ENCODE data around the gene POU2F3.

DNA sequence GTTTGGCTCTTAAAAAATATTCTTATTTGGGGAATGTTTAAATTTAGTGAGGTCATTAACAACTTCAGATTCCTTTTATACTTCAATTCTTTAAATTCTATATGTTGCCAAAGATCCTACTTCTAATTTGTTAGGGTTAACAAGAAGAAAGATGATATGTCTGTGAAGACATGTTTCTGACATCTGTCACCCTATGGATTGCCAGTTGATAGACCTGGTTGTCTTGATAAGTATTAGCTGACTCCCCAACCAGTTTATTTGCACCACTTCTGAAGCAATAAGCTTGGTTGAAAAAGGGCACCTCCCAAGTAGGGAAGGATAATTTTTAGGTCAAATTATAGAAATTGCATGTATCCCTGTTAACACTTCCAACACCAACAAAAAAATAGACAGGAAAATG, 125.6 kb downstream of the POU2F3 start:
- TF ChIP-seq, protein P1, sequence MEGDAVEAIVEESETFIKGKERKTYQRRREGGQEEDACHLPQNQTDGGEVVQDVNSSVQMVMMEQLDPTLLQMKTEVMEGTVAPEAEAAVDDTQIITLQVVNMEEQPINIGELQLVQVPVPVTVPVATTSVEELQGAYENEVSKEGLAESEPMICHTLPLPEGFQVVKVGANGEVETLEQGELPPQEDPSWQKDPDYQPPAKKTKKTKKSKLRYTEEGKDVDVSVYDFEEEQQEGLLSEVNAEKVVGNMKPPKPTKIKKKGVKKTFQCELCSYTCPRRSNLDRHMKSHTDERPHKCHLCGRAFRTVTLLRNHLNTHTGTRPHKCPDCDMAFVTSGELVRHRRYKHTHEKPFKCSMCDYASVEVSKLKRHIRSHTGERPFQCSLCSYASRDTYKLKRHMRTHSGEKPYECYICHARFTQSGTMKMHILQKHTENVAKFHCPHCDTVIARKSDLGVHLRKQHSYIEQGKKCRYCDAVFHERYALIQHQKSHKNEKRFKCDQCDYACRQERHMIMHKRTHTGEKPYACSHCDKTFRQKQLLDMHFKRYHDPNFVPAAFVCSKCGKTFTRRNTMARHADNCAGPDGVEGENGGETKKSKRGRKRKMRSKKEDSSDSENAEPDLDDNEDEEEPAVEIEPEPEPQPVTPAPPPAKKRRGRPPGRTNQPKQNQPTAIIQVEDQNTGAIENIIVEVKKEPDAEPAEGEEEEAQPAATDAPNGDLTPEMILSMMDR (conservative IDR thresholded peaks at IDR 0.05) = no peak
- no peak for TF ChIP-seq ZFX (IDR thresholded peaks at IDR 0.05)

All from C4-2B (cell line).